Mesenchymal stem cell (in vitro differentiated cells and primary cell): Measurements from ENCODE around the gene DLX6.

ENCODE experiments used
- DNase-seq: peaks from one replicate; pipeline ENCODE4 v3.0.0-alpha.2; 2013
- H2AFZ ChIP-seq: one replicate; pipeline ENCODE4 v1.6.1; 2013; ENCODE audit warnings: low read depth, mild to moderate bottlenecking, control low read depth, inconsistent platforms, low read length, moderate library complexity
- H2AK5ac ChIP-seq: 2 replicates; pipeline ENCODE4 v1.6.1; 2013; ENCODE audit warnings: low read length, moderate library complexity, mild to moderate bottlenecking, inconsistent platforms; ENCODE audit not compliant: severe bottlenecking
- H2BK120ac ChIP-seq: one replicate; pipeline ENCODE4 v1.6.1; 2013; ENCODE audit warnings: low read depth, mild to moderate bottlenecking, inconsistent platforms, low read length, moderate library complexity
- H2BK12ac ChIP-seq, 2 experiments: one replicate each; pipeline ENCODE4 v1.6.1; 2013; ENCODE audit warnings: inconsistent platforms in 2 of 2, low read length in 2 of 2, mild to moderate bottlenecking in 2 of 2, moderate library complexity in 2 of 2, control low read depth in 1 of 2
- H2BK15ac ChIP-seq: one replicate; pipeline ENCODE4 v1.6.1; 2013; ENCODE audit warnings: mild to moderate bottlenecking, low read depth, inconsistent platforms; ENCODE audit not compliant: poor library complexity, severe bottlenecking
- H2BK5ac ChIP-seq: 2 replicates; pipeline ENCODE4 v1.6.1; 2013; ENCODE audit warnings: low read depth, mild to moderate bottlenecking, low read length, control low read depth, inconsistent platforms; ENCODE audit not compliant: poor library complexity, severe bottlenecking
- H3K14ac ChIP-seq, 2 experiments: one replicate each; pipeline ENCODE4 v1.6.1; 2013; ENCODE audit warnings: inconsistent platforms in 2 of 2, low read length in 2 of 2, control low read depth in 1 of 2, mild to moderate bottlenecking in 1 of 2, moderate library complexity in 1 of 2
- H3K18ac ChIP-seq, 2 experiments: one replicate each; pipeline ENCODE4 v1.6.1; 2013; ENCODE audit warnings: inconsistent platforms in 2 of 2, low read length in 2 of 2, control low read depth in 1 of 2, low read depth in 1 of 2, mild to moderate bottlenecking in 1 of 2
- H3K23ac ChIP-seq, 2 experiments: one replicate each; pipeline ENCODE4 v1.6.1; 2013; ENCODE audit warnings: inconsistent platforms in 2 of 2, low read length in 2 of 2, mild to moderate bottlenecking in 2 of 2, moderate library complexity in 2 of 2, control low read depth in 1 of 2
- H3K27ac ChIP-seq: 2 replicates; pipeline ENCODE4 v1.5.1; 2013; ENCODE audit warnings: mild to moderate bottlenecking, moderate library complexity, low read length, control low read depth, inconsistent platforms; ENCODE audit not compliant: poor library complexity, severe bottlenecking
- H3K27me3 ChIP-seq, 2 experiments: 2 replicates each; pipeline versions ENCODE4 v1.6.1 to v1.7.0; 2013; ENCODE audit warnings: low read length in 2 of 2, mild to moderate bottlenecking in 2 of 2, moderate library complexity in 2 of 2, control low read depth in 1 of 2, inconsistent platforms in 1 of 2; ENCODE audit not compliant: control insufficient read depth in 1 of 2, insufficient read depth in 1 of 2
- H3K36me3 ChIP-seq, 2 experiments: 2 replicates each; pipeline versions ENCODE4 v1.6.1 to v1.7.0; 2013; ENCODE audit warnings: low read length in 2 of 2, control low read depth in 1 of 2, inconsistent platforms in 1 of 2, low read depth in 1 of 2, mild to moderate bottlenecking in 1 of 2; ENCODE audit not compliant: insufficient read depth in 2 of 2, control insufficient read depth in 1 of 2
- H3K4ac ChIP-seq, 2 experiments: one replicate each; pipeline ENCODE4 v1.6.1; 2013; ENCODE audit warnings: inconsistent platforms in 2 of 2, low read length in 2 of 2, mild to moderate bottlenecking in 2 of 2, moderate library complexity in 2 of 2, control low read depth in 1 of 2, low read depth in 1 of 2
- H3K4me1 ChIP-seq: 2 replicates; pipeline ENCODE4 v1.6.1; 2013; ENCODE audit warnings: low read depth, low read length, control low read depth; ENCODE audit not compliant: control insufficient read depth, insufficient read depth
- H3K4me2 ChIP-seq: 2 replicates; pipeline ENCODE4 v1.6.1; 2013; ENCODE audit warnings: low read length, mild to moderate bottlenecking, inconsistent platforms; ENCODE audit not compliant: poor library complexity, severe bottlenecking
- H3K4me3 ChIP-seq, 2 experiments: 2 replicates each; pipeline versions ENCODE4 v1.5.1 to v1.7.0; 2013; ENCODE audit warnings: low read length in 2 of 2, mild to moderate bottlenecking in 2 of 2, control low read depth in 1 of 2, low read depth in 1 of 2; ENCODE audit not compliant: insufficient read depth in 1 of 2
- H3K79me1 ChIP-seq: replicated peaks from 2 replicates; pipeline ENCODE4 v1.6.1; 2013; ENCODE audit warnings: mild to moderate bottlenecking, control low read depth, low read length, inconsistent platforms; ENCODE audit not compliant: poor library complexity, severe bottlenecking
- H3K9ac ChIP-seq: 2 replicates; pipeline ENCODE4 v1.7.0; 2013; ENCODE audit warnings: mild to moderate bottlenecking, low read length, moderate library complexity
- H3K9me3 ChIP-seq: 2 replicates; pipeline ENCODE4 v1.7.0; 2013; ENCODE audit warnings: mild to moderate bottlenecking, low read length; ENCODE audit not compliant: control insufficient read depth
- H4K8ac ChIP-seq: one replicate; pipeline ENCODE4 v1.6.1; 2013; ENCODE audit warnings: inconsistent platforms, mild to moderate bottlenecking, low read length, moderate library complexity
- H4K91ac ChIP-seq: one replicate; pipeline ENCODE4 v1.6.1; 2013; ENCODE audit warnings: mild to moderate bottlenecking, low read length, inconsistent platforms
- WGBS: methylation state at CpG from one replicate; pipeline ENCODE4 v1.1.7; 2013; ENCODE audit warnings: mixed read lengths; 5-methylcytosine and 5-hydroxymethylcytosine counted together

The DLX6 gene

DNA sequence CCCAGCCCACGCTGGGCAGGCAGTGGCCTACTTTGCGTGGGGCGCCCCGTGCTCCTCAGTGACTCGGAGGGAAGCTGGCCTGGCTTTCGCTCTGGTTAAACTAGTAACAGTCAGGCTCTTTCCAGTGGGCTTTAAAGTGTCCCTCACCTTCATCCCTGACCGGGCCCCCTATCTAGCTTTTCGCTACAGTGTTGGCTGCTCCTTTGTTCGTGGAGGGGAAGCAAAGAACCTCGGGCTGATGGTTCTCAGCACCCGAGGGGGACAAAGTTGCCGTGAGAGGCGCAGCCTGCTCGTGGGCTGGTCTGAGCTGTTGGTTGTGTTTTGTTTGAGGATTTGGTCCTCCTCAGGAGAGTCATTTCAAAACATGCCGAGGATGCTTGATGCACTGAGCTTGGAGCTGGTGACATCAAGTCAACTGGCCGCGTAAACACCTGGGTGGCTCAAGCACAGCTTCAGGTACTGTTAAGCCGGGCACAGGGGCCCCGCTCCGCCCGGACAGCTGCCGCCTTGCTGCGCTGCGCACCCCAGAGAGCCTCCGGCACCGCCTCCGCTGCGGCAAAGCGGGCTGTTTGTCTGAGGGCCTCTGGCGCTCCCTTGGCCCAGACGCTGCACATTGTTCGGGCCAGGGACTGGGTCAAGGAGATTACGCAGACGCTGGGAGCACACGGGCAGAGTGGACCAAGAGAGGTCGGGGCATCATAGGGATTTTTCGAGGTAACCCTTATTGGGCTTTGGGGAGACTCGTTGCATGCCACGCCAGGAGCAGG is 1.6 kb downstream of the DLX6 start:
- WGBS, result 6% methylated on average over 36 of the region's 39 CpGs
- no peak overlapping the region for H3K23ac ChIP-seq
- H2AK5ac ChIP-seq, result no peak overlapping the region
- no peak overlapping the region for H4K8ac ChIP-seq
- H2BK120ac ChIP-seq, result no peak overlapping the region
- no peak overlapping the region for H3K4me3 ChIP-seq
- H3K27ac ChIP-seq, result no peak overlapping the region
- peaks cover 5% of the 10 kb centered on the region for H3K9me3 ChIP-seq
- H3K14ac ChIP-seq, result no peak overlapping the region
- peaks cover 91 to 93% of the 10 kb centered on the region in 2 experiments for H3K27me3 ChIP-seq
- peak overlapping the region; percentile 55 for H3K4me2 ChIP-seq
- H3K4me1 ChIP-seq, result peaks cover 22% of the 10 kb centered on the region
- H3K9ac ChIP-seq, result no peak overlapping the region
- H3K79me1 ChIP-seq, result no peaks in the 10 kb centered on the region
- no peak overlapping the region for H2AFZ ChIP-seq
- H3K18ac ChIP-seq, result no peak overlapping the region
- no peak overlapping the region for H3K4ac ChIP-seq
- no peak overlapping the region for H4K91ac ChIP-seq
- H2BK15ac ChIP-seq, result no peak overlapping the region
- no peaks in the 10 kb centered on the region for H3K36me3 ChIP-seq
- H2BK5ac ChIP-seq, result no peak overlapping the region
- H2BK12ac ChIP-seq, result no peak overlapping the region
- DNase-seq, result no peak

GRCh38 chr7:97007583-97007861 is 2.2 kb downstream of the DLX6 start:
- Histone ChIP-seq H3K9ac (no peak overlapping the region), H3K27ac (no peak overlapping the region), H3K4me1 (peaks cover 22% of the 10 kb centered on the region), H2BK15ac (no peak overlapping the region), H3K9me3 (peaks cover 5% of the 10 kb centered on the region), H3K4ac (no peak overlapping the region), H2AFZ (no peak overlapping the region), H3K79me1 (no peaks in the 10 kb centered on the region), H3K27me3 (peaks cover 91 to 93% of the 10 kb centered on the region in 2 experiments), H4K91ac (no peak overlapping the region), H2BK12ac (no peak overlapping the region), H3K36me3 (no peaks in the 10 kb centered on the region), H2AK5ac (no peak overlapping the region), H3K18ac (no peak overlapping the region), H3K4me2 (no peak overlapping the region), H3K4me3 (no peak overlapping the region), H4K8ac (no peak overlapping the region), H2BK5ac (no peak overlapping the region), H3K23ac (no peak overlapping the region), H3K14ac (no peak overlapping the region), H2BK120ac (no peak overlapping the region)
- 23% methylated on average over 6 of the region's 8 CpGs for WGBS
- DNase-seq, result no peak

- Histone ChIP-seq H3K36me3 (no peaks in the 10 kb centered on the region), H3K18ac (no peak overlapping the region), H3K4me3 (no peak overlapping the region), H2AK5ac (no peak overlapping the region), H4K91ac (no peak overlapping the region), H3K14ac (no peak overlapping the region), H4K8ac (no peak overlapping the region), H3K4ac (no peak overlapping the region), H3K4me2 (no peak overlapping the region), H3K9me3 (peaks cover 5% of the 10 kb centered on the region), H2BK5ac (no peak overlapping the region), H3K23ac (no peak overlapping the region), H3K27ac (no peak overlapping the region), H3K79me1 (no peaks in the 10 kb centered on the region), H2AFZ (no peak overlapping the region), H3K4me1 (peaks cover 22% of the 10 kb centered on the region), H2BK12ac (no peak overlapping the region), H3K27me3 (peaks cover 91 to 93% of the 10 kb centered on the region in 2 experiments), H3K9ac (no peak overlapping the region), H2BK120ac (no peak overlapping the region), H2BK15ac (no peak overlapping the region)
- WGBS, result 50% methylated on average over 2 of the region's 3 CpGs
- DNase-seq, result no peak
Measured at GRCh38 chr7:97008275-97008917, 3.0 kb downstream of the DLX6 start.

- Histone ChIP-seq H3K36me3 (no peaks in the 10 kb centered on the region), H3K9me3 (peaks cover 5% of the 10 kb centered on the region), H3K27me3 (peaks cover 91 to 95% of the 10 kb centered on the region in 2 experiments), H3K14ac (no peak overlapping the region), H3K18ac (no peak overlapping the region), H2BK15ac (no peak overlapping the region), H4K8ac (no peak overlapping the region), H3K4me2 (no peak overlapping the region), H2BK12ac (no peak overlapping the region), H2BK120ac (no peak overlapping the region), H2AK5ac (no peak overlapping the region), H4K91ac (no peak overlapping the region), H3K4ac (no peak overlapping the region), H3K23ac (no peak overlapping the region), H2BK5ac (no peak overlapping the region), H3K4me1 (peaks cover 19% of the 10 kb centered on the region), H3K9ac (no peak overlapping the region), H2AFZ (no peak overlapping the region), H3K27ac (no peak overlapping the region), H3K4me3 (no peak overlapping the region), H3K79me1 (no peaks in the 10 kb centered on the region)
- no peak for DNase-seq
- 0% methylated on average over 15 of the region's 18 CpGs for WGBS
Measured at GRCh38 chr7:97009753-97010732, 4.7 kb downstream of the DLX6 start.
